GM12878 (cell line): ENCODE results near the gene IL20RA. TPM values are rescaled to one million over a fixed set of nuclear protein-coding genes. Genes with fewer than 3 reads are reported as not detected.

Experiments
- ATAC-seq: fragments of 200-7000 bp; cut with Tn5 transposase; 3 replicates; pipeline ENCODE4 v1.9.1; 2020; ENCODE audit warnings: mild to moderate bottlenecking, moderate library complexity
- BruUV-seq: library from RNA; stranded (reverse); fragments of 400-500 nt; replicated peaks from 2 replicates; lab custom pipeline; 2021; lab: Mats Ljungman, UMichigan
- CTCF ChIA-PET: fragments of 300-600 bp; sonication (Branson Sonifier 250); formaldehyde crosslinking; extraction: SDS; loops from one replicate; lab custom pipeline; 2021; ENCODE audit warnings: inconsistent platforms; lab: Yijun Ruan, JAX
- POLR2A ChIA-PET: fragments of 350-600 bp; formaldehyde crosslinking; extraction: SDS; loops from one replicate; lab custom pipeline; 2021; ENCODE audit warnings: inconsistent platforms; lab: Charles Lee
- RAD21 ChIA-PET: fragments of 300-600 bp; sonication (Branson Sonifier 250); formaldehyde crosslinking; loops from one replicate; lab custom pipeline; 2023; ENCODE audit warnings: antibody characterized with exemption; ENCODE audit not compliant: unreplicated experiment; lab: Charles Lee
- SMC1A ChIA-PET: fragments of 300-600 bp; sonication (Branson Sonifier 250); formaldehyde crosslinking; loops from one replicate; lab custom pipeline; 2023; ENCODE audit not compliant: unreplicated experiment, uncharacterized antibody; lab: Charles Lee
- DNase-seq: peaks from one replicate; pipeline ENCODE4 v3.0.0-alpha.2; 2011; ENCODE audit warnings: low read depth, low spot score
- FAIRE-seq: peaks from 3 replicates; lab custom pipeline; 2011; peaks lifted over from hg19 to GRCh38; lab: Jason Lieb, UNC
- H2AFZ ChIP-seq: 2 replicates; pipeline ENCODE4 v1.6.0; 2011; ENCODE audit warnings: low read depth, low read length, control low read depth; ENCODE audit not compliant: control insufficient read depth
- H3K27ac ChIP-seq: 2 replicates; pipeline ENCODE4 v1.5.1; 2011; ENCODE audit warnings: control low read depth; ENCODE audit not compliant: control insufficient read depth, insufficient read depth
- H3K27me3 ChIP-seq, 2 experiments: replicated peaks in 1 of 2; 2 replicates each; pipeline versions ENCODE4 v1.6.0 to v1.6.1; 2011; ENCODE audit warnings: low read length in 1 of 2; ENCODE audit not compliant: control insufficient read depth in 2 of 2, insufficient read depth in 2 of 2
- H3K36me3 ChIP-seq, 2 experiments: 2 replicates each; pipeline ENCODE4 v1.5.1; 2011; ENCODE audit warnings: low read length in 1 of 2; ENCODE audit not compliant: control insufficient read depth in 2 of 2, insufficient read depth in 2 of 2
- H3K4me1 ChIP-seq: 2 replicates; pipeline ENCODE4 v1.6.1; 2011; ENCODE audit warnings: mild to moderate bottlenecking, low read length, moderate library complexity, mixed read lengths; ENCODE audit not compliant: control insufficient read depth, insufficient read depth
- H3K4me2 ChIP-seq: 2 replicates; pipeline ENCODE4 v1.6.0; 2011; ENCODE audit warnings: control low read depth; ENCODE audit not compliant: control insufficient read depth, insufficient read depth
- H3K4me3 ChIP-seq: fragments of 200-600 bp; sonication (generic); 2 replicates; pipeline ENCODE4 v1.5.1; 2016
- H3K79me2 ChIP-seq: 2 replicates; pipeline ENCODE4 v1.6.0; 2011; ENCODE audit warnings: low read length; ENCODE audit not compliant: control insufficient read depth, insufficient read depth
- H3K9ac ChIP-seq: 2 replicates; pipeline ENCODE4 v1.8.0; 2011; ENCODE audit warnings: low read length, control low read depth, mixed read lengths; ENCODE audit not compliant: control insufficient read depth, insufficient read depth
- H3K9me3 ChIP-seq: replicated peaks from 3 replicates; pipeline ENCODE4 v1.5.1; 2011; ENCODE audit warnings: mild to moderate bottlenecking, low read length; ENCODE audit not compliant: control insufficient read depth, insufficient read depth
- H4K20me1 ChIP-seq: 2 replicates; pipeline ENCODE4 v1.6.0; 2011; ENCODE audit not compliant: control insufficient read depth, insufficient read depth
- BRCA1 ChIP-seq: IDR thresholded peaks from 2 replicates; pipeline ENCODE4 v1.6.1; 2011; ENCODE audit warnings: low read depth, low read length, improper control_type of control experiment
- CBX3 ChIP-seq: fragments of 200-600 bp; sonication (generic); IDR thresholded peaks from 2 replicates; pipeline ENCODE4 v1.6.1; 2016; ENCODE audit warnings: low read depth, borderline replicate concordance
- FOXK2 ChIP-seq: fragments of 450-650 bp; IDR thresholded peaks from 2 replicates; pipeline ENCODE4 v1.6.1; 2017; ENCODE audit warnings: mild to moderate bottlenecking, moderate library complexity
- FOXM1 ChIP-seq: IDR thresholded peaks from 2 replicates; pipeline ENCODE4 v1.6.1; 2012; ENCODE audit warnings: low read depth, mild to moderate bottlenecking, inconsistent platforms, low read length, moderate library complexity
- IKZF2 ChIP-seq, 2 experiments: fragments of 450-650 bp; IDR thresholded peaks; 2 replicates each; pipeline ENCODE4 v1.6.1; 2017; ENCODE audit warnings: mild to moderate bottlenecking in 2 of 2, moderate library complexity in 2 of 2
- KLF5 ChIP-seq: fragments of 450-650 bp; IDR thresholded peaks from 2 replicates; pipeline ENCODE4 v1.6.1; 2014; ENCODE audit warnings: mild to moderate bottlenecking; ENCODE audit not compliant: partially characterized antibody
- NFYA ChIP-seq: IDR thresholded peaks from 2 replicates; pipeline ENCODE4 v1.6.1; 2011; ENCODE audit warnings: low read depth, mild to moderate bottlenecking, low read length, improper control_type of control experiment, borderline replicate concordance
- NR2C1 ChIP-seq: fragments of 450-650 bp; IDR thresholded peaks from 2 replicates; pipeline ENCODE4 v1.6.1; 2017; ENCODE audit warnings: antibody characterized with exemption, mild to moderate bottlenecking, moderate library complexity
- POLR2A ChIP-seq: IDR thresholded peaks from 2 replicates; pipeline ENCODE4 v1.6.1; 2011; ENCODE audit warnings: low read depth, mild to moderate bottlenecking, low read length
- POLR2AphosphoS5 ChIP-seq: IDR thresholded peaks from 2 replicates; pipeline ENCODE4 v1.6.1; 2011; ENCODE audit warnings: mild to moderate bottlenecking, low read length, inconsistent platforms
- SUZ12 ChIP-seq: fragments of 200-600 bp; sonication (generic); IDR thresholded peaks from one replicate; pipeline ENCODE4 v1.6.1; 2018; ENCODE audit warnings: antibody characterized with exemption, mild to moderate bottlenecking; ENCODE audit not compliant: unreplicated experiment
- TAF1 ChIP-seq: IDR thresholded peaks from 2 replicates; pipeline ENCODE4 v1.6.1; 2011; ENCODE audit warnings: mild to moderate bottlenecking, low read depth, low read length, borderline replicate concordance
- YBX1 ChIP-seq: fragments of 450-650 bp; IDR thresholded peaks from 2 replicates; pipeline ENCODE4 v1.6.1; 2016; ENCODE audit warnings: antibody characterized with exemption
- ZZZ3 ChIP-seq: IDR thresholded peaks from 2 replicates; pipeline ENCODE4 v1.6.1; 2011; ENCODE audit warnings: low read depth; ENCODE audit not compliant: control insufficient read depth, insufficient read length
- WGBS: methylation state at CpG from one replicate; pipeline ENCODE4 v1.1.6; 2016; ENCODE audit warnings: low lambda C conversion rate; ENCODE audit not compliant: insufficient replicate concordance, insufficient coverage; ENCODE audit errors: missing lambda C conversion rate; 5-methylcytosine and 5-hydroxymethylcytosine counted together
- in situ Hi-C: fragments of 300-500 bp; cut with MboI; formaldehyde crosslinking; loops from 9 replicates; pipeline ENCODE4 v1.14.3; 2018; ENCODE audit warnings: mixed read lengths
- intact Hi-C: fragments of 100-400 bp; cut with micrococcal nuclease; formaldehyde crosslinking; loops from one replicate; pipeline ENCODE4 v1.14.2; 2022; ENCODE audit not compliant: unreplicated experiment
- polyA plus RNA-seq, 11 experiments: library from polyadenylated mRNA; depleted of rRNA in 4 of 11; unstranded in 6 of 11; stranded (reverse) in 5 of 11; fragments of >200 nt; fragmentation: Nextera tagmentation in 4 of 11; fragmentation: Illumina TruSeq in 1 of 11; extraction: Ambion mirVana in 4 of 11; extraction: Trizol in 1 of 11; gene quantifications; 1 replicate in 1 of 11; 2 replicates in 10 of 11; pipeline versions ENCODE4 v1.2.1 to v1.2.3, GENCODE V29; 2011 to 2016; ENCODE audit warnings: inconsistent platforms in 2 of 11, missing spikeins in 2 of 11, low read depth in 1 of 11
- total RNA-seq, 4 experiments: library from RNA; depleted of rRNA in 3 of 4; stranded (reverse); fragments of >200 nt in 3 of 4; fragmentation: Illumina TruSeq in 1 of 4; extraction: Trizol in 1 of 4; gene quantifications; 2 replicates each; pipeline versions ENCODE4 v1.2.1 to v1.2.3, GENCODE V29; 2013 to 2021
- TF ChIP-seq, protein P1 (sequence below): fragments of 450-650 bp; IDR thresholded peaks from 2 replicates; pipeline ENCODE4 v1.6.1; 2017; ENCODE audit warnings: antibody characterized with exemption, mild to moderate bottlenecking, moderate library complexity
- TF ChIP-seq, protein P2 (sequence below): fragments of 450-650 bp; conservative IDR thresholded peaks from 2 replicates; pipeline ENCODE4 v1.6.1; 2017; ENCODE audit warnings: mild to moderate bottlenecking, moderate library complexity
- TF ChIP-seq, protein P3 (sequence below): fragments of 450-650 bp; formaldehyde crosslinking; IDR thresholded peaks from 2 replicates; pipeline ENCODE4 v1.4.0; 2020; ENCODE audit warnings: mild to moderate bottlenecking, moderate library complexity

The IL20RA gene
- total and polyA plus RNA-seq, 10 of the 15 experiments (the other 5 are each of a cell fraction or from before 2014, with no cell fraction given): 0.02 to 0.16 (median 0.09) TPM; not detected in 3

DNA sequence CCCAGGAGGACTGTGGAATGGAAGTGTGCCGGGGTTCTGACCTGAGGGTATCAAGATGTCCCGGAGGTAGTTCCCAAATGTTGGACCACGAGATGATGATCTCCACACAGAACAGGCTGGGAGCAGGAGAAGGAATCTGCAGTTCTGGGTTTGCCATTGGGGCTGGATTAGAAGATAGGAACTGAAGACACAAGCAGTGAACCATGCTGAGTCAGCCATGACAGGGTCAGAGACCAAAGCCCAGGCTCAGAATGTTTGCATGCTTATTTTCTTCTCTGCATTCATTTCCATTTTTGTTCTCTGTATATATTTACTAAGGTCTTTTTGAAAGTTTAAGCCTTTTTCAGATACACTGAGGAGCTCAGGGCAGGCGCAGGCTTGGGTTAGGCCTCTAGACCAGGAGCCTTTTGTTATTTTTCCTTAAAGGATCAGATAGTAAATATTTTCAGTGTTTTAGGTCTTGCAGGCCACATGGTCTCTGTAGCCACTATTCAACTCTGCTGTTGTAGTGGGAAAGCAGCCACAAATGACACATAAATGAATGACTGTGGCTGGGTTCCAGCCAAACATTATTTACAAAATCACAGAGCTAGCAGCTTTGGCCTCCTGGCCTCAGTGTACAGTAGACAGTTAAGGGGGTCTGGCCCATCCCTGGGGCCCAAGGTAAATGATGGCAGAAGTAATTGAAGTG lies 94.2 kb downstream of the IL20RA start:
- Histone ChIP-seq H3K4me2 (no peak overlapping the region), H3K79me2 (no peaks in the 10 kb centered on the region), H3K9me3 (no peaks in the 10 kb centered on the region), H3K4me1 (peaks cover 2% of the 10 kb centered on the region; the same call in 1 of the 2 replicates), H3K36me3 (no peaks in the 10 kb centered on the region), H4K20me1 (no peaks in the 10 kb centered on the region), H3K27me3 (no peaks in the 10 kb centered on the region; a peak in 2 of 4 replicates), H3K4me3 (no peak overlapping the region), H3K27ac (no peak overlapping the region), H2AFZ (no peak overlapping the region), H3K9ac (no peak overlapping the region)
- DNase-seq (no peak), FAIRE-seq (no peak), ATAC-seq (no peak; the same call in 2 of the 3 replicates)
- BruUV-seq: no TSS peak
- TF ChIP-seq NFYA: no peak
- TF ChIP-seq FOXM1: no peak
- TF ChIP-seq FOXK2: no peak
- TF ChIP-seq CBX3: no peak
- TF ChIP-seq POLR2AphosphoS5: no peak
- TF ChIP-seq KLF5: no peak
- TF ChIP-seq ZZZ3: no peak
- TF ChIP-seq, protein P1, sequence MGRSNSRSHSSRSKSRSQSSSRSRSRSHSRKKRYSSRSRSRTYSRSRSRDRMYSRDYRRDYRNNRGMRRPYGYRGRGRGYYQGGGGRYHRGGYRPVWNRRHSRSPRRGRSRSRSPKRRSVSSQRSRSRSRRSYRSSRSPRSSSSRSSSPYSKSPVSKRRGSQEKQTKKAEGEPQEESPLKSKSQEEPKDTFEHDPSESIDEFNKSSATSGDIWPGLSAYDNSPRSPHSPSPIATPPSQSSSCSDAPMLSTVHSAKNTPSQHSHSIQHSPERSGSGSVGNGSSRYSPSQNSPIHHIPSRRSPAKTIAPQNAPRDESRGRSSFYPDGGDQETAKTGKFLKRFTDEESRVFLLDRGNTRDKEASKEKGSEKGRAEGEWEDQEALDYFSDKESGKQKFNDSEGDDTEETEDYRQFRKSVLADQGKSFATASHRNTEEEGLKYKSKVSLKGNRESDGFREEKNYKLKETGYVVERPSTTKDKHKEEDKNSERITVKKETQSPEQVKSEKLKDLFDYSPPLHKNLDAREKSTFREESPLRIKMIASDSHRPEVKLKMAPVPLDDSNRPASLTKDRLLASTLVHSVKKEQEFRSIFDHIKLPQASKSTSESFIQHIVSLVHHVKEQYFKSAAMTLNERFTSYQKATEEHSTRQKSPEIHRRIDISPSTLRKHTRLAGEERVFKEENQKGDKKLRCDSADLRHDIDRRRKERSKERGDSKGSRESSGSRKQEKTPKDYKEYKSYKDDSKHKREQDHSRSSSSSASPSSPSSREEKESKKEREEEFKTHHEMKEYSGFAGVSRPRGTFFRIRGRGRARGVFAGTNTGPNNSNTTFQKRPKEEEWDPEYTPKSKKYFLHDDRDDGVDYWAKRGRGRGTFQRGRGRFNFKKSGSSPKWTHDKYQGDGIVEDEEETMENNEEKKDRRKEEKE: no peak
- no peak for TF ChIP-seq YBX1
- TF ChIP-seq, protein P2, sequence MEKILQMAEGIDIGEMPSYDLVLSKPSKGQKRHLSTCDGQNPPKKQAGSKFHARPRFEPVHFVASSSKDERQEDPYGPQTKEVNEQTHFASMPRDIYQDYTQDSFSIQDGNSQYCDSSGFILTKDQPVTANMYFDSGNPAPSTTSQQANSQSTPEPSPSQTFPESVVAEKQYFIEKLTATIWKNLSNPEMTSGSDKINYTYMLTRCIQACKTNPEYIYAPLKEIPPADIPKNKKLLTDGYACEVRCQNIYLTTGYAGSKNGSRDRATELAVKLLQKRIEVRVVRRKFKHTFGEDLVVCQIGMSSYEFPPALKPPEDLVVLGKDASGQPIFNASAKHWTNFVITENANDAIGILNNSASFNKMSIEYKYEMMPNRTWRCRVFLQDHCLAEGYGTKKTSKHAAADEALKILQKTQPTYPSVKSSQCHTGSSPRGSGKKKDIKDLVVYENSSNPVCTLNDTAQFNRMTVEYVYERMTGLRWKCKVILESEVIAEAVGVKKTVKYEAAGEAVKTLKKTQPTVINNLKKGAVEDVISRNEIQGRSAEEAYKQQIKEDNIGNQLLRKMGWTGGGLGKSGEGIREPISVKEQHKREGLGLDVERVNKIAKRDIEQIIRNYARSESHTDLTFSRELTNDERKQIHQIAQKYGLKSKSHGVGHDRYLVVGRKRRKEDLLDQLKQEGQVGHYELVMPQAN: no peak
- TF ChIP-seq IKZF2 (IDR thresholded peaks at IDR 0.05): no peak
- no peak for TF ChIP-seq TAF1
- TF ChIP-seq NR2C1: no peak
- TF ChIP-seq POLR2A: no peak
- no peak for TF ChIP-seq BRCA1
- no peak for TF ChIP-seq SUZ12
- TF ChIP-seq, protein P3, sequence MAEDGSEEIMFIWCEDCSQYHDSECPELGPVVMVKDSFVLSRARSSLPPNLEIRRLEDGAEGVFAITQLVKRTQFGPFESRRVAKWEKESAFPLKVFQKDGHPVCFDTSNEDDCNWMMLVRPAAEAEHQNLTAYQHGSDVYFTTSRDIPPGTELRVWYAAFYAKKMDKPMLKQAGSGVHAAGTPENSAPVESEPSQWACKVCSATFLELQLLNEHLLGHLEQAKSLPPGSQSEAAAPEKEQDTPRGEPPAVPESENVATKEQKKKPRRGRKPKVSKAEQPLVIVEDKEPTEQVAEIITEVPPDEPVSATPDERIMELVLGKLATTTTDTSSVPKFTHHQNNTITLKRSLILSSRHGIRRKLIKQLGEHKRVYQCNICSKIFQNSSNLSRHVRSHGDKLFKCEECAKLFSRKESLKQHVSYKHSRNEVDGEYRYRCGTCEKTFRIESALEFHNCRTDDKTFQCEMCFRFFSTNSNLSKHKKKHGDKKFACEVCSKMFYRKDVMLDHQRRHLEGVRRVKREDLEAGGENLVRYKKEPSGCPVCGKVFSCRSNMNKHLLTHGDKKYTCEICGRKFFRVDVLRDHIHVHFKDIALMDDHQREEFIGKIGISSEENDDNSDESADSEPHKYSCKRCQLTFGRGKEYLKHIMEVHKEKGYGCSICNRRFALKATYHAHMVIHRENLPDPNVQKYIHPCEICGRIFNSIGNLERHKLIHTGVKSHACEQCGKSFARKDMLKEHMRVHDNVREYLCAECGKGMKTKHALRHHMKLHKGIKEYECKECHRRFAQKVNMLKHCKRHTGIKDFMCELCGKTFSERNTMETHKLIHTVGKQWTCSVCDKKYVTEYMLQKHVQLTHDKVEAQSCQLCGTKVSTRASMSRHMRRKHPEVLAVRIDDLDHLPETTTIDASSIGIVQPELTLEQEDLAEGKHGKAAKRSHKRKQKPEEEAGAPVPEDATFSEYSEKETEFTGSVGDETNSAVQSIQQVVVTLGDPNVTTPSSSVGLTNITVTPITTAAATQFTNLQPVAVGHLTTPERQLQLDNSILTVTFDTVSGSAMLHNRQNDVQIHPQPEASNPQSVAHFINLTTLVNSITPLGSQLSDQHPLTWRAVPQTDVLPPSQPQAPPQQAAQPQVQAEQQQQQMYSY (CRISPR knock-in tag): no peak
- in situ Hi-C loops (no loop called here), intact Hi-C loops (no loop called here)
- SMC1A ChIA-PET: interaction anchor here (0.8 to 1.2 kb wide), 2 partner anchors 13 to 20 kb away, joined by 3 to 4 read pairs; no protein-coding TSS in a partner anchor
- POLR2A ChIA-PET: no interaction called here
- CTCF ChIA-PET: interaction anchor here (0.6 to 0.8 kb wide), 3 partner anchors 95 to 306 kb away, joined by 3 read pairs; no protein-coding TSS in a partner anchor
- RAD21 ChIA-PET: no interaction called here
- 71% methylated on average over 4 of the region's 4 CpGs for WGBS
